ENCODE results near the gene G2E3. TPM values are rescaled to one million over a fixed set of nuclear protein-coding genes. Genes with fewer than 3 reads are reported as not detected.

Gene G2E3
- total RNA-seq, 4 donors from 2014 or later, result 3.3 to 5.4 (median 4.4) TPM

- peaks cover 0 to 5% of the 10 kb centered on the region in 2 donors for H3K36me3 ChIP-seq
- in situ Hi-C loops (cut with MboI; ENCODE audit: low sequenced_read_pairs in 4 of 4), result no loop called here
- DNase-seq, result peak; percentile 15 to 55
These were observed 51.9 kb downstream of the G2E3 start for GRCh38 chr14:30610787-30611343.

DNA sequence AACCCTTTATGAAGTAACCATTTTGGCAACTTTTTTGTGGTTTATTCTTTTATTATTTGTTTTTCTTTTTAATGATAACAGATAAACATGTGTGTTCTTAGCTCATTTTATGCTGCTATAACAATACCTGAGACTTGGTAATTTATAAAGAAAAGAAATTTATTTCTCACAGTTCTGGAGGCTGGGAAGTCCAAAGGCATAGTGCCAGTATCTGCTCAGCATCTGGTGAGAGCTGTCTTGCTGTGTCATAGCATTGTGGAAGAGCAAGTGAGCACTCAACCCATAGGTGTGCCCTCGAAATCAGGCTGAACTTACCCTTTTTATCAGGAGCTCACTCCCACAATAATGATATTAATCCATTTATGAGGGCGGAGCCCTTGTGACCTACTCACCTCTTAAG, 55.2 kb downstream of the G2E3 start:
- intact Hi-C loops (cut with DNase I; ENCODE audit: low total_unique reads) (no loop called here), in situ Hi-C loops (cut with MboI; ENCODE audit: low sequenced_read_pairs in 4 of 4) (no loop called here)
- Histone ChIP-seq H3K9me3 (no peaks in the 10 kb centered on the region), H3K4me3 (no peak overlapping the region), H3K4me1 (peaks cover under 1 to 2% of the 10 kb centered on the region in 2 donors), H3K27ac (no peak overlapping the region), H3K36me3 (peaks cover 0 to 8% of the 10 kb centered on the region in 2 donors), H3K27me3 (no peaks in the 10 kb centered on the region)
- no peak for TF ChIP-seq POLR2A (IDR thresholded peaks at IDR 0.05)
- TF ChIP-seq CTCF (IDR thresholded peaks at IDR 0.05 in 4 of 5, conservative IDR thresholded peaks at IDR 0.05 in 1 of 5), result no peak
- ATAC-seq, result no peak
- DNase-seq, result no peak

More at GRCh38 chr14:30610787-30611343, 51.9 kb downstream of the G2E3 start:
- Histone ChIP-seq H3K4me3 (no peak overlapping the region), H3K4me1 (peaks cover 3 to 16% of the 10 kb centered on the region in 2 donors), H3K9me3 (no peaks in the 10 kb centered on the region), H3K27me3 (no peaks in the 10 kb centered on the region), H3K27ac (no peak overlapping the region)
- peak in 1 of 2 donors; percentile 38 for ATAC-seq
- intact Hi-C loops (cut with DNase I; ENCODE audit: low total_unique reads), result no loop called here
- TF ChIP-seq CTCF (IDR thresholded peaks at IDR 0.05 in 4 of 5, conservative IDR thresholded peaks at IDR 0.05 in 1 of 5) (peak in 4 of 5 experiments; percentile 4 to 45 (median 35)), POLR2A (IDR thresholded peaks at IDR 0.05) (no peak)

- no peak for TF ChIP-seq CTCF (IDR thresholded peaks at IDR 0.05 in 4 of 5, conservative IDR thresholded peaks at IDR 0.05 in 1 of 5)
- TF ChIP-seq POLR2A (IDR thresholded peaks at IDR 0.05), result no peak
- no peaks in the 10 kb centered on the region for H3K27me3 ChIP-seq
- H3K27ac ChIP-seq, result no peak overlapping the region
- no peak for ATAC-seq
- no peaks in the 10 kb centered on the region for H3K9me3 ChIP-seq
- in situ Hi-C loops (cut with MboI; ENCODE audit: low sequenced_read_pairs in 4 of 4), result no loop called here
- H3K4me1 ChIP-seq, result peaks cover 13 to 23% of the 10 kb centered on the region in 2 donors
- peaks cover 0 to 4% of the 10 kb centered on the region in 2 donors for H3K36me3 ChIP-seq
- intact Hi-C loops (cut with DNase I; ENCODE audit: low total_unique reads), result loop anchor here (5.0 kb wide), 1 partner anchor 63 kb away; the partner anchor contains the start of gene G2E3
- H3K4me3 ChIP-seq, result no peak overlapping the region
- DNase-seq, result no peak
These were observed 61.2 kb downstream of the G2E3 start for GRCh38 chr14:30620178-30620577.

DNA sequence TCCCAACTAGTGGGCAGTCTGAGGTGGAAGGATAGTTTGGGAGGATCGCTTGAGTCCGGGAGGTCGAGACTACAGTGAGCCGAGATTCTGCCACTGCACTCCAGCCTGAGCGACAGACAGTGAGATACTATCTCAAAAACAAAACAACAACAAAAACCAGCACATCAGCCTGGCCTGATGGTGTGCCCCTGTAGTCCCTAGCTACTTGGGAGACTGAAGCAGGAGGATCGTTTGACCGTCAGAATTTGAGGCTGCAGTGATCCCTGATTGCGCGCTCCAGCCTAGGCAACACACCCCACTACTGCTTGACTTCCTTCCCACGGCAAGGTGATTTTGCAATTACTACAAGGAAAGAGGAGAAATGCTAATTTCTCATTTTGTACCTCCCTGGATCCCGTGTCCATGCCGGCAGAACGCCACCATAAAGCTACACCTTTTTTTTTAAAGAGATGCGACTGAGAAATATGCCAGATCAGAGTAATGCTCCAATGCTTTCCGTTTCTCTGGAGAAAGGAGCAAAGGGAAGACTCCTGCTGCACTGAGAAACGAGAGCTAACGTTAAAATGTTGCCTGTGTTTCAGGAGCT, 62.5 kb downstream of the G2E3 start:
- peak overlapping the region; percentile 91 to 92 (median 91) for H3K27ac ChIP-seq
- DNase-seq, result no peak
- no peaks in the 10 kb centered on the region for H3K9me3 ChIP-seq
- intact Hi-C loops (cut with DNase I; ENCODE audit: low total_unique reads) (loop anchor here (5.0 kb wide), 1 partner anchor 64 kb away; the partner anchor contains the start of gene G2E3), in situ Hi-C loops (cut with MboI; ENCODE audit: low sequenced_read_pairs in 4 of 4) (no loop called here)
- H3K27me3 ChIP-seq, result no peaks in the 10 kb centered on the region
- TF ChIP-seq POLR2A (IDR thresholded peaks at IDR 0.05) (no peak), CTCF (IDR thresholded peaks at IDR 0.05 in 4 of 5, conservative IDR thresholded peaks at IDR 0.05 in 1 of 5) (no peak)
- H3K36me3 ChIP-seq, result peaks cover 0 to 1% of the 10 kb centered on the region in 2 donors
- ATAC-seq, result peak; percentile 59
- H3K4me3 ChIP-seq, result peak overlapping the region; percentile 80 to 89 (median 83)
- H3K4me1 ChIP-seq, result peaks cover 22 to 31% of the 10 kb centered on the region in 2 donors

All from gastrocnemius medialis (tissue), 4 donors.